NCI-H1092 treated with DMSO at 0.1 percent for 48 hours (cell line): ENCODE measurements around the gene PAK5.

Source experiments
- DNase-seq: peaks from one replicate; lab custom pipeline; 2025; lab: John Stamatoyannopoulos, UW

Gene PAK5

DNA sequence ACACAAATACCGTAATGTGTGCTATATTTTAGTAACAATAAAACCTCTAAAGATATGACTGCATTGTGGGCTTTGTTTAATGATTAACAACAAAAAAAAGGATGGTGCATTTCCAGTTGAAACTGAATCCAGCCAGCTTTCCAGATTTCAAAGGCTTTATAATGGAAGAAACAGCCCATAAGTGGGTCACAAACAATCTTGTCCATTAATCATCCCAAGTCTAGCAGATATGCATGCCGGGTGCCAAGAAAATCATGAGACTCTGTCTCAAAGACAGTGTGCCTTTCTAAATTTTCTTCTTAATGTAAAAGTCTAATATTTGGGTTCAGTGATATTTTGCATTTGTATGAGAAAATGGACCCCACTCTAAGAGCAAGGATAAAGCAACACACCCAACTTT is 345.1 kb downstream of the PAK5 start:
- no peak for DNase-seq

DNA sequence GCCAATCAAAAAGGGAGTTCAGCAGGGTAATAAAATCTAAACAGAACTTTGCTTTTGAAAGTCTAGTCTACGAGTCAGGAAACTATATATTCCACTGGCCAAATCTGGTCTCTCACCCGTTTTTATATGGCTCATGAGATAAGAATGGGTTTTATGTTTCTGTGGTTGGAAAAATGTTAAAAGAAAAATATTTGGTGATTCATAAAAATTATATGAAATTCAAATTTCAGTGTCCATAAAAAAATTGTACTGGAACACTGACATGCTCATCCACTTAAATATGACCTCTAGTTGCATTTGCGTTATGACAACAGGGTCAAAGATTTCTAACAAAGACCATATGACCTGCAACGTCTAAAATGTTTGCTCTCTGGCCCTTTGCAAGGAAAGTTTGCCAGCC is 346.8 kb downstream of the PAK5 start:
- no peak for DNase-seq

DNA sequence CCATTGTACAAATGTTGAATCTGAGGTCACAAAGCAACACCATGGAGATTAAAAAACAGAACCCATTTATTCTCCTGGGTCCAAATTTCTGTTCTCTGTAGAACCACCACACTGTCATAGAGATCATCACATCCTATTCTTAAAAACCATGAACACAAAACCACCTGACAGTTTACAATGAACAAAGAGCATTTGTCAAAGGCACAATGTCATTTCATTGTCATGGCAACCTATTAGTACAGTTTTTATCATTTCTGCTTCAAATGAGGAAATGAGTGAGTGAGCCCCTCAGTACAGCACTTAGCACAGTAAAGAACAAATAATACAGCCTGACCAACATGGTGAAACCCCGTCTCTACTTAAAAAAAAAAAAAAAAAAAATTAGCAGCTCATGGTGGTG is 347.6 kb downstream of the PAK5 start:
- DNase-seq: no peak

- DNase-seq: no peak
These were observed 348.2 kb downstream of the PAK5 start for GRCh38 chr20:9490631-9491030.

DNA sequence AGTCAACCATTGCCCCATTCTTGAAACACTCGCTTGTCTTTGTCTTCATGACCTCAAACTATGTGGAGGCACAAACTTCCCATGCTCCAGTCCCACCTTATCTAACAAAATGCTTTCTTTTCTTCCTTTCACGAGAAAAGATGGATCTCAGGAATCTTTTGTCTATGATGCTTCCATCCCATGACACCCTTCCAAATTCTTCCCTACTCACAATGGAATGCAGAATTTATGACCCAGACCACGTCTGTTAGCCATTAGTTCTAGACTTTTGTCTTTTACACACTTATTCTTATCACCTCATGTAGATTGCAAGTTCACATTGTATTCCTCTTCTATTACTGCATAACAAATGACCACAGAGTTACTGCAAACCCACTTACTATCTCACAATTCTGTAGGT is 348.7 kb downstream of the PAK5 start:
- no peak for DNase-seq

DNA sequence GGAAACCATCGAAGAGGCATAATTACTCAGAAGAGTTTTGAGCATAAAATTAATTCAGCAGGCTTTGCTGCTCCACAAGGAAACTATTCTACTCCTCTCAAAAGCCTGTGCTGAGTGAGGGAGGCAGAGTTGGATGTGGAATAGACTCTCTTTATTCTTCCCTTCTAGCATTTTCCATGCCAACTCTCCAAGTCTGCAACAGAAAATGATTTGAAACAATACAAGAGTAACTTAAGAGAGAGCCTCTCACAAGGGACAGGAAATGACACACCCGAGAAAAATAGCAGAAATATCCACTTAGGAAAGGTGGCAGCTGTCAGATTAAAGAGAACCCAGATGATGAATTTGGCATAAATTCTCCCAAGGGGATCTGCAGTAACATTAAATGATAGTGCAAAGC is 350.8 kb downstream of the PAK5 start:
- no peak for DNase-seq
